ENCODE measurements around the gene PRRX1.
A peak's percentile ranks its signal among the peaks of the same experiment; 100 is the strongest.

The PRRX1 gene

GRCh38 chr1:170664093-170664827 lies at the start of gene PRRX1:
Gene PRRX1, plus strand, starts transcription at chr1:170664131. Its CDS starts 88 bp downstream, at chr1:170664219.
- DNase-seq: no peak

- no peak for DNase-seq
Observed at GRCh38 chr1:170617591-170618330, 46.2 kb upstream of the PRRX1 start.

DNA sequence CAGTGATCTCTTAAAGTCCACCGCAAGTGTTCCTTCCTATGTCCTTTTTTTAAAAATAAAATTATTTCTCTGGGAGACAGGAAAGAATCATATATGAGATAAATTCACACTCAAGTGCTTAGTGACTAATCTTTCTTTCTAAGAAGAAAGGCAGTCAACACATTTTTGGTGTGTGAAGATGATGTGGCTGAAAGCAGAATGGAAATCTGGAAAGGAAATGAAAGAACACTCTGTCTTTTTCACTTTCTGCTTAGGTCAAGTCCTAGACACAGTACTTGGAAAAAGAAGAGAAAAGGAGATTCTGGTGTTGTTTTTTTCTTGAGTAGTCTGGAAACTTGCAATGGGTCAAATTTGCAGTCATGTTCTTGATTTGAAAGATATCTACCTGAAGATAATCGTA lies 45.5 kb upstream of the PRRX1 start:
- DNase-seq: no peak

DNA sequence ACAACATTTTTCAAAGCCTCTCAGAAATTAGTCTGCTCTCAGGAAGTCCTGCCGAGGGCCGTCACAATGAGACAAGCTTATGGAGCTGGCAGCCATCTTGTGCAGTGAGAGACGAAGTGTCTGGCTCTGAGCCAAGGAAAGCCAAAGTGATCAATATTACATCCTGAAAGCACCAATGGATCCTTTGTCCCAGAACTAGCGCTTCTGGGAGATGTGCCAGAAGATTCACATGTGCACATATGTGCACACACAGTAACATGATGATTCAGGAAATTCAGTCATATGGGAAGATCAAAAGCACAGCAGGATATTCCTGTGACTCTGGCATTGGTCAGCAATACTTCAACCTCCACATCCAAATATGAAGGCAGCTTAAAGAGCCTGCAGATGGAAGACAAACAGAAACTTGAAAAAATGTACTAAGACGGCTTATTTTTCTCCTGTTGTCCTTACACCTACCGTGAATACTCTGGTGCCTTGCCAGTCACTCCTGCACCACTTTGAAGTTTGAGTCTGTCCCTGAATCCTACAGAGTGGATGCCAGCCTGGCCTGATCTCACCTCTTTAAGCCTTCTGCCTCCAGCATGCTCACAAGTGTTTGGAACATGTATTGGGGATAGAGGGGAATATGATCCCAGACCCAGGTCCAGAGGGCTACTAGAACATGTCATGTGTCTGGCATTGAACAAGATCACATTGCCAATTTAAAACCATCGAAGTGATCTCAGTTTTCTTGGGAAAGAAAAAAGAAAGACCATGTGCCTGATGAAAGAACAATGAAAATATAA lies 44.5 kb upstream of the PRRX1 start:
- peak; percentile 6 to 13 for DNase-seq

GRCh38 chr1:170620164-170620563 lies 43.8 kb upstream of the PRRX1 start:
- DNase-seq: no peak

- DNase-seq: no peak
Observed at GRCh38 chr1:170623171-170623570, 40.8 kb upstream of the PRRX1 start.

DNA sequence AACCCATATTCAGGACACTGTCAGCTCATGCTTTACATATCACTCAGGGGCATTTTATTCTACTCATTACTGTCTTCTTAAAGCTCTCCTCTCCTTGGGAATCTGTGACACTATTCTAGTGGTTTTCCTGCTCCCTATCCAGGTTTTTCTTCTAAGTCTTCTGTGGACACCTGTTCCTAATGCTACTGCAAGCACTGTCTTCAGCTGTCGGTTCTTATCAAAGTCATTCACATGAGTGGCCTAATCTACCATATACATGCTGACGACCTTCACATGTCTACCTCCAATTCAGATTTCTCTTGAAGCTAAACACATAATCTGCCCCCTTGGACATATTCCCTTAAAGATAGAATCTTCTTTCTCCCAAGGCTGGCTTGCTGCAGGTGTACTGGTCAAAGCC lies 39.8 kb upstream of the PRRX1 start:
- DNase-seq: no peak

DNA sequence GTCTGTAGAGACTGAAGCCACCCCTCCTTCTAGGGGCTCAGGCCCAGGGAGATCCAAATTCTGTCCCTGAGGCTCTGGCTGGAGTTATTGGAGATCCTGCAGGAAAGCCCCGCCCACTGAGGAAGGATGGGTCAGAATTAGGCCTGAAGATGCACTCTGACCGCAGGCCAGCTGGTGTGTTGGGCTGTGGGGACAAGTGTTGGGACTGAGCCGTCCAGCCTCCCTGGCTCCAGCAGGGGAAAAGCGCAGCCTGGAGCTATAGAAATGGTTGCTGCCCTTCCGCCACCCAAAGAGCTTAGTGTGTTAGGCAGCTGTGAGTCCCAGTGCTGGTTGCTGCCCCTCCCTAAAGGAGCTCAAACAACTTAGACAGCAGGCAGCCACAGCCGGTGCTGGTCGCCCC lies 33.0 kb upstream of the PRRX1 start:
- no peak for DNase-seq

DNA sequence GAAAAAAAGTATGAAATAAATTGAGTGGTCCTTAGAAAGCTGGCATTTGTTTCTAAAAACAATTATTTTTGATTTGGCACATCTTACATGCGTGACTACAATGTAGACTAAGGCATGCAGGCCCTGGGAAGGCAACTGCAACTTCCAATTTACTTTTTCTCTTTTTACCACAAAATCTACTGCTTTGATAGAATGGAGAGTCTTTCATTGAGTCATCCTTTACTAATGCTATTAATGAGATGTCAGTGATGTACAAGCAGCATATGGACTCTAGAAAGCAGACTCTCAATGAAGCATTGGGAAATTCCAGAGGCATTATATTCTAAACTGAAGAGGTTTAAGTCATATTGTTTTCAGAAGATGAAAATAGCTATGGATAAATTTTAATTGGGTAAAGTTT lies 29.6 kb upstream of the PRRX1 start:
- no peak for DNase-seq

- no peak for DNase-seq
Observed at GRCh38 chr1:170634824-170635410, 29.0 kb upstream of the PRRX1 start.

DNA sequence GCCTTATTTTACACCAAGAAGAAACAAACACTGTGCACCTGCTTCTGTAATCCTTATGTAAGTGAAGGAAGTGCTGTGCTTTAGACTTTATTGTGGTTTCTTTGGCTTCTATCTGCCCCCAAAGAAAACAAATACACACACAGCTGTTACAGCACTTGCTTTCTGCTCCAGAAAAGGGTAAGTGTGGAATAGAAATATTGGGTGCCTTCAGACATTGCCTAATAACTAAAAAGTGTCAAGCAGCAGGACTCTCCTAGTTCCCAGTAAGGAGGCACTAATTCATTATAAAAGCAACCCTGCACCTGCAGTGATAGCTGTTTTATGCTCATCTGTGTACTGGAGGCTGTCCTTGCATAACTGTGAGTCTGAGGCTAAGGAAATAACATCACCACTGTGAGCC lies 23.4 kb upstream of the PRRX1 start:
- no peak for DNase-seq

GRCh38 chr1:170657275-170657853 lies 6.6 kb upstream of the PRRX1 start:
- no peak for DNase-seq

- DNase-seq: no peak
Observed at GRCh38 chr1:170659399-170660035, 4.4 kb upstream of the PRRX1 start.

- DNase-seq: no peak
Observed at GRCh38 chr1:170660281-170660713, 3.6 kb upstream of the PRRX1 start.

GRCh38 chr1:170660871-170661645 lies 2.9 kb upstream of the PRRX1 start:
- DNase-seq: no peak

DNA sequence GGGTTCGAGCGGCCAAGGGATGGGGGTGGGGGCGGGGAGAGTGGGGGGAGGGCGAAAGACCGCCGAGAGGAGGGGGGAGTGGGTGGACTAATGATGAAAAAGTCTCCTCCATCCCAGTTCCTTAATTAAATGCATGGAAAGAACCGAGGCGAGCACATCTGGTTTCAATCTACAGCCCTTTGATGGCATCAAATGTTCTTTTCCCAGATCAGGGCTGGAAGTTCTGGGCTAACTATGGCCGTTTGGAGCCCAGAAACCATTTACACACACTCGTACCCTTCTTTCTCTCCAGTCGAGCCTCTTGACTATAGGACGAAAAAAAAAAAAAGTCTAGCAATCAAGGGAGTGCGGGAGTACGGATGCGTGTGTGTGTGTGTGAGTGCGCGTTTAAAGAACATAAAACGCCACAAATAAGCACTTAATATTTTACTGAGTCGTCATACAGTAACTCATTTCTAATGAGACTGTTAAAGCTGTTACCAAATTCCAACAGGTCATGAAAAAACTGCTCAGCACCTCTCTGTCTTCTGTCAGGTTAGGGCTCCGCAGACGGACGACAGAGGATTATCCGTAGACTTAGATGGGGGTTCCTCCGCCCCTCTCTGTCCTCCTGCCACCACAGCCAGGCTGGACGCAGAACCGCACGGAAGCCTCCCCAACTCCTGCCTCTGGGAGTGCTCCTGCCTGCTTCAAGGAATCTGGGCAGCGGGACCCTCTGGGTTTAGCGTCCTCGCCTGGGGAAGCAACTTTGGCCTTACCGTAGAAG lies 2.1 kb upstream of the PRRX1 start:
- no peak for DNase-seq

DNA sequence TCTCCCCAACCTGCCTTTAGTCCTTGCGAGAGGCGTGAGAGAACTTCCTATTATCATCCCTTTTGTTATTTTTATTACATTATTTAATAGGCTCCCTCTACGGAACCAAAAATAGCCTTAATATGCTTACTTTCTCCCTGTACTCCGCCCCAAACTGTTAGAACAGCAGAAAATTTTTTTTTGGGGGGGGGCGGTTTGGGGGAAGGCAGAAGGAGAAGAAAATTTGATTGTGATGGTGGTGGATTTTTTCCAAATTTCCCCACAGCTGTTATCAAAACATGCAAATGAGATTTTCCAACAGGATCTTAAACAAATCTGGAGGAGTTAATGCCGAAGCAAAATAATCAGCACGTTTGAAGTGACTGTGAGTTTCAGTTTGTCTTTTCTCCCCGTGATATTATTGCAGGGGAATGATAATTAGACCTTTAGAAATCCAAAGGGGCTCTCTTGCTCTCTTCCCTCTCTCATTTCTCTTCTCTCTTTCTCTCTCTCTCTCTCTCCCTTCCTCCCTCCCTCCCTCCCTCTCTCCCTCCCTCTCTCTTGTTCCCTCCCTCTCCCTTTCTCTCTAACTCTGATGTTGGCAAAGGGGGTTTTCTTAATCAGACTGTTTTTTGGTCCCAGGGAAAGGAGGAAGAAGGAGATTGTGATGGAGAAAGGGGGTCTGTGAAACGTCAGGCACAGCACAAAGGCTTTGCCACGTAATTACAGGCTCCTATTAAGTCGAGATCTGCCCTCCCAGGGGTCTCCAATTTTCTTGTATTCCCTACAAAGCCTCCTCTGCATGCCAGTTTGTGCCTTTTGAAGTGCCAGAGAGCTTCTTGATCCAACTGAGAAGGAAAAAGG lies 1.1 kb upstream of the PRRX1 start:
- DNase-seq: no peak

DNA sequence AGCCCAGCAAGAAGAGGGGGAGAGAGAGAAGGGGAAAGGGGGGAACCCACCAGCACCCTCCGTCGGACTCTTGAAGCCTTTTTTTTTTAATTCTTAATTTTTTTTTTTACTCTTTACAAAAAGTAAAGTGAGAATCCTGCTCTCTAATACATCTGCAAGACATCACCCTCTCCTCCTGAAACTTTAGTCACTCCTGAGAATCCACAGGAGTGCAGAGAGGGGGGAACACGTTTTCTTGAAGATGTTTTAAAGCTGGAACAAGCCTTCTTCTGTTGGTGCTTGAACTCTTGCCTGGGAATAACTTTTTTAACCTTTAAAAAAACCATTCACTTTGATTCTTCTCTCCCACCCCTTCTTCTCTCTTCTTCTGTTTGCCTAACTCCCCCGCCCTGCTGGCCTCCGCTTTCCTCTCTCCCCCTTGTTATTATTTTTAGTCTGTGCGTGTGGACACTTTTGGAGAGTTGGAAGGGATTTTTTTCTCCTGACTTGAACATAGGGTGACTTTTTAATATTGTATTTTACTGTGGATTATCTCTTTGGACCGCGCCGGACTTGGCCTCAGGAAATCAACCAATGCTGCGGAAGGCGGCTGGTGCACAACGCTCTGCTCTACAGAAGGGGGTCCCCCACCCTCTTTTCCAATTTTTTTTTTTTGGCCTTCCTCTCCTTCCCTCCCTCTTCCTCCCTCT lies 383 bp upstream of the PRRX1 start:
- DNase-seq: no peak
